GM12878 (cell line): ENCODE data around the gene RPS10. TPM values are rescaled to one million over a fixed set of nuclear protein-coding genes. Genes with fewer than 3 reads are reported as not detected.

Source experiments
- ATAC-seq: fragments of 200-7000 bp; cut with Tn5 transposase; 3 replicates; pipeline ENCODE4 v1.9.1; 2020; ENCODE audit warnings: mild to moderate bottlenecking, moderate library complexity
- BruUV-seq: library from RNA; stranded (reverse); fragments of 400-500 nt; replicated peaks from 2 replicates; lab custom pipeline; 2021; lab: Mats Ljungman, UMichigan
- CTCF ChIA-PET: fragments of 300-600 bp; sonication (Branson Sonifier 250); formaldehyde crosslinking; extraction: SDS; loops from one replicate; lab custom pipeline; 2021; ENCODE audit warnings: inconsistent platforms; lab: Yijun Ruan, JAX
- POLR2A ChIA-PET: fragments of 350-600 bp; formaldehyde crosslinking; extraction: SDS; loops from one replicate; lab custom pipeline; 2021; ENCODE audit warnings: inconsistent platforms; lab: Charles Lee
- RAD21 ChIA-PET: fragments of 300-600 bp; sonication (Branson Sonifier 250); formaldehyde crosslinking; loops from one replicate; lab custom pipeline; 2023; ENCODE audit warnings: antibody characterized with exemption; ENCODE audit not compliant: unreplicated experiment; lab: Charles Lee
- SMC1A ChIA-PET: fragments of 300-600 bp; sonication (Branson Sonifier 250); formaldehyde crosslinking; loops from one replicate; lab custom pipeline; 2023; ENCODE audit not compliant: unreplicated experiment, uncharacterized antibody; lab: Charles Lee
- DNase-seq: peaks from one replicate; pipeline ENCODE4 v3.0.0-alpha.2; 2011; ENCODE audit warnings: low read depth, low spot score
- FAIRE-seq: peaks from 3 replicates; lab custom pipeline; 2011; peaks lifted over from hg19 to GRCh38; lab: Jason Lieb, UNC
- H2AFZ ChIP-seq: 2 replicates; pipeline ENCODE4 v1.6.0; 2011; ENCODE audit warnings: low read depth, low read length, control low read depth; ENCODE audit not compliant: control insufficient read depth
- H3K27ac ChIP-seq: 2 replicates; pipeline ENCODE4 v1.5.1; 2011; ENCODE audit warnings: control low read depth; ENCODE audit not compliant: control insufficient read depth, insufficient read depth
- H3K27me3 ChIP-seq, 2 experiments: replicated peaks in 1 of 2; 2 replicates each; pipeline versions ENCODE4 v1.6.0 to v1.6.1; 2011; ENCODE audit warnings: low read length in 1 of 2; ENCODE audit not compliant: control insufficient read depth in 2 of 2, insufficient read depth in 2 of 2
- H3K36me3 ChIP-seq, 2 experiments: 2 replicates each; pipeline ENCODE4 v1.5.1; 2011; ENCODE audit warnings: low read length in 1 of 2; ENCODE audit not compliant: control insufficient read depth in 2 of 2, insufficient read depth in 2 of 2
- H3K4me1 ChIP-seq: 2 replicates; pipeline ENCODE4 v1.6.1; 2011; ENCODE audit warnings: mild to moderate bottlenecking, low read length, moderate library complexity, mixed read lengths; ENCODE audit not compliant: control insufficient read depth, insufficient read depth
- H3K4me2 ChIP-seq: 2 replicates; pipeline ENCODE4 v1.6.0; 2011; ENCODE audit warnings: control low read depth; ENCODE audit not compliant: control insufficient read depth, insufficient read depth
- H3K4me3 ChIP-seq: fragments of 200-600 bp; sonication (generic); 2 replicates; pipeline ENCODE4 v1.5.1; 2016
- H3K79me2 ChIP-seq: 2 replicates; pipeline ENCODE4 v1.6.0; 2011; ENCODE audit warnings: low read length; ENCODE audit not compliant: control insufficient read depth, insufficient read depth
- H3K9ac ChIP-seq: 2 replicates; pipeline ENCODE4 v1.8.0; 2011; ENCODE audit warnings: low read length, control low read depth, mixed read lengths; ENCODE audit not compliant: control insufficient read depth, insufficient read depth
- H3K9me3 ChIP-seq: replicated peaks from 3 replicates; pipeline ENCODE4 v1.5.1; 2011; ENCODE audit warnings: mild to moderate bottlenecking, low read length; ENCODE audit not compliant: control insufficient read depth, insufficient read depth
- H4K20me1 ChIP-seq: 2 replicates; pipeline ENCODE4 v1.6.0; 2011; ENCODE audit not compliant: control insufficient read depth, insufficient read depth
- CHD2 ChIP-seq: IDR thresholded peaks from 2 replicates; pipeline ENCODE4 v1.6.1; 2011; ENCODE audit warnings: low read depth, low read length, improper control_type of control experiment, borderline replicate concordance
- DPF2 ChIP-seq: fragments of 450-650 bp; IDR thresholded peaks from 2 replicates; pipeline ENCODE4 v1.6.1; 2017; ENCODE audit warnings: mild to moderate bottlenecking
- EZH2 ChIP-seq: IDR thresholded peaks from 2 replicates; pipeline ENCODE4 v1.6.1; 2012; ENCODE audit warnings: low read depth, mild to moderate bottlenecking, control low read depth, inconsistent platforms, low read length, borderline replicate concordance; ENCODE audit not compliant: control insufficient read depth
- IRF3 ChIP-seq: fragments of 450-650 bp; IDR thresholded peaks from 2 replicates; pipeline ENCODE4 v1.6.1; 2014; ENCODE audit warnings: mild to moderate bottlenecking
- KDM1A ChIP-seq: fragments of 200-600 bp; sonication (generic); IDR thresholded peaks from 2 replicates; pipeline ENCODE4 v1.6.1; 2016; ENCODE audit warnings: borderline replicate concordance
- NFYA ChIP-seq: IDR thresholded peaks from 2 replicates; pipeline ENCODE4 v1.6.1; 2011; ENCODE audit warnings: low read depth, mild to moderate bottlenecking, low read length, improper control_type of control experiment, borderline replicate concordance
- NR2C1 ChIP-seq: fragments of 450-650 bp; IDR thresholded peaks from 2 replicates; pipeline ENCODE4 v1.6.1; 2017; ENCODE audit warnings: antibody characterized with exemption, mild to moderate bottlenecking, moderate library complexity
- PAX5 ChIP-seq: IDR thresholded peaks from 2 replicates; pipeline ENCODE4 v1.6.1; 2011; ENCODE audit warnings: low read depth, low read length, borderline replicate concordance
- PAX8 ChIP-seq: fragments of 450-650 bp; IDR thresholded peaks from 2 replicates; pipeline ENCODE4 v1.6.1; 2017; ENCODE audit warnings: mild to moderate bottlenecking, moderate library complexity
- POLR2A ChIP-seq: IDR thresholded peaks from 2 replicates; pipeline ENCODE4 v1.6.1; 2011; ENCODE audit warnings: low read depth, mild to moderate bottlenecking, low read length
- SMAD1 ChIP-seq: fragments of 450-650 bp; IDR thresholded peaks from 2 replicates; pipeline ENCODE4 v1.6.1; 2018; ENCODE audit warnings: mild to moderate bottlenecking, low read depth; ENCODE audit not compliant: partially characterized antibody
- ZBTB33 ChIP-seq: fragments of 450-650 bp; IDR thresholded peaks from 2 replicates; pipeline ENCODE4 v1.6.1; 2017; ENCODE audit warnings: mild to moderate bottlenecking
- ZNF207 ChIP-seq: fragments of 450-650 bp; IDR thresholded peaks from 2 replicates; pipeline ENCODE4 v1.6.1; 2014; ENCODE audit warnings: antibody characterized with exemption, mild to moderate bottlenecking, borderline replicate concordance
- WGBS: methylation state at CpG from one replicate; pipeline ENCODE4 v1.1.6; 2016; ENCODE audit warnings: low lambda C conversion rate; ENCODE audit not compliant: insufficient replicate concordance, insufficient coverage; ENCODE audit errors: missing lambda C conversion rate; 5-methylcytosine and 5-hydroxymethylcytosine counted together
- in situ Hi-C: fragments of 300-500 bp; cut with MboI; formaldehyde crosslinking; loops from 9 replicates; pipeline ENCODE4 v1.14.3; 2018; ENCODE audit warnings: mixed read lengths
- intact Hi-C: fragments of 100-400 bp; cut with micrococcal nuclease; formaldehyde crosslinking; loops from one replicate; pipeline ENCODE4 v1.14.2; 2022; ENCODE audit not compliant: unreplicated experiment
- polyA plus RNA-seq, 11 experiments: library from polyadenylated mRNA; depleted of rRNA in 4 of 11; unstranded in 6 of 11; stranded (reverse) in 5 of 11; fragments of >200 nt; fragmentation: Nextera tagmentation in 4 of 11; fragmentation: Illumina TruSeq in 1 of 11; extraction: Ambion mirVana in 4 of 11; extraction: Trizol in 1 of 11; gene quantifications; 1 replicate in 1 of 11; 2 replicates in 10 of 11; pipeline versions ENCODE4 v1.2.1 to v1.2.3, GENCODE V29; 2011 to 2016; ENCODE audit warnings: inconsistent platforms in 2 of 11, missing spikeins in 2 of 11, low read depth in 1 of 11
- total RNA-seq, 4 experiments: library from RNA; depleted of rRNA in 3 of 4; stranded (reverse); fragments of >200 nt in 3 of 4; fragmentation: Illumina TruSeq in 1 of 4; extraction: Trizol in 1 of 4; gene quantifications; 2 replicates each; pipeline versions ENCODE4 v1.2.1 to v1.2.3, GENCODE V29; 2013 to 2021
- TF ChIP-seq, protein P1 (sequence below): fragments of 450-650 bp; formaldehyde crosslinking; IDR thresholded peaks from 2 replicates; pipeline ENCODE4 v1.4.0; 2022; ENCODE audit warnings: mild to moderate bottlenecking, moderate library complexity
- TF ChIP-seq, protein P2 (sequence below): fragments of 450-650 bp; IDR thresholded peaks from 2 replicates; pipeline ENCODE4 v1.6.1; 2017; ENCODE audit warnings: mild to moderate bottlenecking, moderate library complexity

RPS10 gene
- total and polyA plus RNA-seq, 10 of the 15 experiments (the other 5 are each of a cell fraction or from before 2014, with no cell fraction given), result 1,546 to 3,970 (median 2,813) TPM

- no peak overlapping the region for H3K4me2 ChIP-seq
- 45% methylated on average over 2 of the region's 2 CpGs for WGBS
- H2AFZ ChIP-seq, result no peak overlapping the region
- H3K4me3 ChIP-seq, result no peak overlapping the region
- ChIA-PET RAD21 (interaction anchor here (1.3 to 3.5 kb wide), 2 partner anchors 13 to 146 kb away, joined by 6 to 14 read pairs; no protein-coding TSS in a partner anchor), POLR2A (no interaction called here), CTCF (interaction anchor here (0.5 to 8.7 kb wide), 6 partner anchors 12 to 676 kb away, joined by 4 to 198 read pairs (median 6); no protein-coding TSS in a partner anchor), SMC1A (interaction anchor here (1.1 to 5.8 kb wide), 5 partner anchors 12 to 676 kb away, joined by 3 to 124 read pairs (median 4); no protein-coding TSS in a partner anchor)
- no peak overlapping the region for H3K9ac ChIP-seq
- ATAC-seq (no peak), DNase-seq (no peak), FAIRE-seq (no peak)
- peaks cover 7% of the 10 kb centered on the region for H3K4me1 ChIP-seq
- peaks cover 0 to 3% of the 10 kb centered on the region in 2 experiments; a peak in 2 of 4 replicates for H3K27me3 ChIP-seq
- no peaks in the 10 kb centered on the region for H3K9me3 ChIP-seq
- no peak overlapping the region for H3K27ac ChIP-seq
- H4K20me1 ChIP-seq, result no peaks in the 10 kb centered on the region
- H3K36me3 ChIP-seq, result no peaks in the 10 kb centered on the region
- intact Hi-C loops, result loop anchor here (5.0 kb wide), 1 partner anchor 679 kb away; the partner anchor contains the start of gene TCP11
- in situ Hi-C loops, result no loop called here
- BruUV-seq, result no TSS peak
- no peaks in the 10 kb centered on the region for H3K79me2 ChIP-seq
- TF ChIP-seq ZBTB33 (no peak), DPF2 (no peak), IRF3 (no peak), POLR2A (no peak), KDM1A (no peak), PAX5 (no peak), EZH2 (no peak), NR2C1 (no peak), PAX8 (no peak), NFYA (no peak), SMAD1 (no peak), CHD2 (no peak), ZNF207 (no peak)
- TF ChIP-seq, protein P1, sequence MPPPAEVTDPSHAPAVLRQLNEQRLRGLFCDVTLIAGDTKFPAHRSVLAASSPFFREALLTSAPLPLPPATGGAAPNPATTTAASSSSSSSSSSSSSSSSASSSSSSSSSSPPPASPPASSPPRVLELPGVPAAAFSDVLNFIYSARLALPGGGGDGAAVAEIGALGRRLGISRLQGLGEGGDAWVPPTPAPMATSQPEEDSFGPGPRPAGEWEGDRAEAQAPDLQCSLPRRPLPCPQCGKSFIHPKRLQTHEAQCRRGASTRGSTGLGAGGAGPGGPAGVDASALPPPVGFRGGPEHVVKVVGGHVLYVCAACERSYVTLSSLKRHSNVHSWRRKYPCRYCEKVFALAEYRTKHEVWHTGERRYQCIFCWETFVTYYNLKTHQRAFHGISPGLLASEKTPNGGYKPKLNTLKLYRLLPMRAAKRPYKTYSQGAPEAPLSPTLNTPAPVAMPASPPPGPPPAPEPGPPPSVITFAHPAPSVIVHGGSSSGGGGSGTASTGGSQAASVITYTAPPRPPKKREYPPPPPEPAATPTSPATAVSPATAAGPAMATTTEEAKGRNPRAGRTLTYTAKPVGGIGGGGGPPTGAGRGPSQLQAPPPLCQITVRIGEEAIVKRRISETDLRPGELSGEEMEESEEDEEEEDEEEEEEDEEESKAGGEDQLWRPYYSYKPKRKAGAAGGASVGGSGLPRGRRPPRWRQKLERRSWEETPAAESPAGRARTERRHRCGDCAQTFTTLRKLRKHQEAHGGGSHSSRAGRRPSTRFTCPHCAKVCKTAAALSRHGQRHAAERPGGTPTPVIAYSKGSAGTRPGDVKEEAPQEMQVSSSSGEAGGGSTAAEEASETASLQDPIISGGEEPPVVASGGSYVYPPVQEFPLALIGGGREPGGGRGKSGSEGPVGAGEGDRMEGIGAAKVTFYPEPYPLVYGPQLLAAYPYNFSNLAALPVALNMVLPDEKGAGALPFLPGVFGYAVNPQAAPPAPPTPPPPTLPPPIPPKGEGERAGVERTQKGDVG (CRISPR knock-in tag), result no peak
- TF ChIP-seq, protein P2, sequence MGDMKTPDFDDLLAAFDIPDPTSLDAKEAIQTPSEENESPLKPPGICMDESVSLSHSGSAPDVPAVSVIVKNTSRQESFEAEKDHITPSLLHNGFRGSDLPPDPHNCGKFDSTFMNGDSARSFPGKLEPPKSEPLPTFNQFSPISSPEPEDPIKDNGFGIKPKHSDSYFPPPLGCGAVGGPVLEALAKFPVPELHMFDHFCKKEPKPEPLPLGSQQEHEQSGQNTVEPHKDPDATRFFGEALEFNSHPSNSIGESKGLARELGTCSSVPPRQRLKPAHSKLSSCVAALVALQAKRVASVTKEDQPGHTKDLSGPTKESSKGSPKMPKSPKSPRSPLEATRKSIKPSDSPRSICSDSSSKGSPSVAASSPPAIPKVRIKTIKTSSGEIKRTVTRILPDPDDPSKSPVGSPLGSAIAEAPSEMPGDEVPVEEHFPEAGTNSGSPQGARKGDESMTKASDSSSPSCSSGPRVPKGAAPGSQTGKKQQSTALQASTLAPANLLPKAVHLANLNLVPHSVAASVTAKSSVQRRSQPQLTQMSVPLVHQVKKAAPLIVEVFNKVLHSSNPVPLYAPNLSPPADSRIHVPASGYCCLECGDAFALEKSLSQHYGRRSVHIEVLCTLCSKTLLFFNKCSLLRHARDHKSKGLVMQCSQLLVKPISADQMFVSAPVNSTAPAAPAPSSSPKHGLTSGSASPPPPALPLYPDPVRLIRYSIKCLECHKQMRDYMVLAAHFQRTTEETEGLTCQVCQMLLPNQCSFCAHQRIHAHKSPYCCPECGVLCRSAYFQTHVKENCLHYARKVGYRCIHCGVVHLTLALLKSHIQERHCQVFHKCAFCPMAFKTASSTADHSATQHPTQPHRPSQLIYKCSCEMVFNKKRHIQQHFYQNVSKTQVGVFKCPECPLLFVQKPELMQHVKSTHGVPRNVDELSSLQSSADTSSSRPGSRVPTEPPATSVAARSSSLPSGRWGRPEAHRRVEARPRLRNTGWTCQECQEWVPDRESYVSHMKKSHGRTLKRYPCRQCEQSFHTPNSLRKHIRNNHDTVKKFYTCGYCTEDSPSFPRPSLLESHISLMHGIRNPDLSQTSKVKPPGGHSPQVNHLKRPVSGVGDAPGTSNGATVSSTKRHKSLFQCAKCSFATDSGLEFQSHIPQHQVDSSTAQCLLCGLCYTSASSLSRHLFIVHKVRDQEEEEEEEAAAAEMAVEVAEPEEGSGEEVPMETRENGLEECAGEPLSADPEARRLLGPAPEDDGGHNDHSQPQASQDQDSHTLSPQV, result no peak
Observed at GRCh38 chr6:34463299-34463698, 37.4 kb upstream of the RPS10 start.
